Fibroblast of skin of scalp (primary cell): Measurements from ENCODE around the gene CBX4.

Source experiments
- DNase-seq: peaks from one replicate; pipeline ENCODE4 v3.0.0-alpha.2; 2013

CBX4 gene

DNA sequence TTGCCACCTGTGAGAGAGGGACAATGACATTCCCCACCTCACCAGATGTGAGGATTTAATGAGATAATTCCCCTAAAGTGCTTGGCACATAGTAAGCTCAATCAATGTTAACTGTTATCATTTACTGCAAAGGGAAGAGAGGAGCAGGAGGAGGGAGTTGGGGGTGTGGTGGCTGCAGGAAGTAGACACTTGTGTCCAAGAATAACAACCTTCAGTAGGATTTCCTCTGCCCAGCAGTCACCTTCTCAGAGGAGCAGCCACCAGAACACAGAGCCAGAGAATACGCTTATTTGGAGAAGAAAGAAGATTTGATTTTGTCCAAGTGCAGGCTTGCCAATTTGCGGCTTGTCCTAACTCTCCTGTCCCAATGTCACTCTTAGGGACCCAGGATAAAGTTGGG, 10.2 kb downstream of the CBX4 start:
- no peak for DNase-seq

DNA sequence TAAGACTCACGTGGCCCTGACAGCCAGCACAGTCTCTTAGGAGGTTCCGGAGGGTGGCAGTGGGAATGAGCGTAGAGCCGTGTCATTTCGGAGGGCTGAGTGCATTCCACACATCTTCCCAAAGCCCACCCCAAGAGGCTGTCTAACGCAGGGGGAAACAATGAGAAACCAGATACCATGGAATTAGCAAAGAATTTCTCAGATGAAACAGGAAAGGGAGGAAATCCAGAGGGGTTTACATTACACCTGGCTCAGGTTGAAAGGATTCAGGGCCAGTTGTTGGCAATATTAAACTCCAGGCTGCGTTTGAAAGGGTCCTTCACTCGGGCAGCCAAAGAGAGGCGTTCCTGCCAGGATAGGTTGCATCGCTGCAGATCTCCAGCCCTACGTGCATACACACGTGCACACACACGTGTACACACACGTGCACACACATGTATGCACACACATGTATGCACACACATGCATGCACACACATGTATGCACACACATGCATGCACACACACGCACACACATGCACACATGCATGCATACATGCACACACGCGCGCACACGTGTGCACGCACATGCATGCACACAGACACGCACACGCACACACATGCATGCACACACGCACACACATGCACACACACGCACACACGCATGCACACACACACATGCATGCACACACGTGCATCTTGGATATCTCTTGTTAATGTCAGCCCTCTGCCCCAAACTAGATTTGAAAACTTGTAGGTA, 12.2 kb downstream of the CBX4 start:
- no peak for DNase-seq

DNA sequence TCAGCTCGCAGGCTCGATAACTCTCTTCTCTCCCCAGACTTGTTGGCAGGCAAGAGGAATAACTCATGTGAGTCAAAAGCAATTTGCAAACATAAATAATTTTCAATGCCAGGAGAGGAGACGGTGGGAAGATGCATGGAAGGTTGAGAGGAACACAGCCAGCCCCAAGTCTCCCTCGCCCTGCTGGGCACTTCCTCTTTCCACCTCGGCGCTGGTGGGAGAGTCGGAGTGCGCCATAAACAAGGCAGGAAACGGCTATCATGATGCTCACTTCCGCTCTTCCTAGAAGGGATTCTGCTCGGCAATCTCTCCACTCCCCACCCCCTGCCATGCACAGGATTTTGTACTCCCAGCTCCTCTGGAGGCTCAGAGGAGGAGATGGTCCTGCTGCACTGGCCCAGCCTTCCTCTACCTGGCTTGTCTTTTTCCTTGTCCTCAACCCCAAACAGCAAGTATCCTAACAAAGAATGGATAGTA, 13.0 kb downstream of the CBX4 start:
- no peak for DNase-seq

DNA sequence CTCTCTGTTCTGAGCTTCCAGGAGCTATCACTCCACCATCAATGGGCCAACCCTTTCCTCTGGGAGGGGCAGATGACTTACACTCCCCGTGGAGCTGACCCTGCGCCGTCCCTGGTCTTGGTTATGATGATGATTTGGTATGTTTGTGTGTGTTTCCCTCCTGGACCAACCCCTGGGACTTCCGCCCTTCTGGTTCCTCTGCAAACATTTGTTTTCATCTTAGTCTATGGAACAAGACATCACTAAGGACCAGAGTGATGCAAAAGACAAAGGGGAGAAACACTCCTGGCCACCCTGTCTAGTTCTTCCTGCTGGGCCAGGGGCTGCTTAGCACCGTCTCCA, 13.7 kb downstream of the CBX4 start:
- DNase-seq: no peak

DNA sequence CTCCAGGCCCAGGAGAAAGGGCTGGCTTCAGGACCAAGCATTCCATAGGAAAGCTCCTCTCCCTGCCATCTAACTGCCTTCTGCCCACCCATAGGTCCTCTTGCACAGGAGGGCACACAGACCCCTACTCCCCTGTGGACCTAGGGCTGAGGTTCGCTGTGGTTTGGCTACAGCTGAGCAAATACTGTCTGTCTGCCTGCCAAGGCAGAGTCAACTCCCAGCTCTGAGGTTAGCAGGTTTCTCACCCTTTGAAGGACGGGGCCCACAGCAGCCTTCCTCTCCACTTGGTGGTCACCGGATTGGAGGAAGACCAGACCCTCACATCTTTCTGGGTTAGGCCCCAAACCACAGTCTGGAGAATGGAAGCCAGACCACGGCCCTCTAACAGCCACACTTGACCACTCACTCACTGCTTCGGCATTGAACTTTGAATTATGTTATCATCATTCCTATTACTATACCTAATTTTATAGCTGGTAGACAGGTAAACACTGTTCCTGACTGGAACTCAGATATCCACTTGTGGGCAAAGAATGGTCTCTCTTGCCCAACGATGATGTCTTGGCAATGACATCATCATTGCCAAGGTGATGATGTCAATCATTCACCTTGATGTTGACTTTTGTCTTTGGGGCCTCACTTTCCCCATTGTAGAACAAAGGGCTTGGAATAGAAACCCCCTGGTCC, 14.2 kb downstream of the CBX4 start:
- no peak for DNase-seq

DNA sequence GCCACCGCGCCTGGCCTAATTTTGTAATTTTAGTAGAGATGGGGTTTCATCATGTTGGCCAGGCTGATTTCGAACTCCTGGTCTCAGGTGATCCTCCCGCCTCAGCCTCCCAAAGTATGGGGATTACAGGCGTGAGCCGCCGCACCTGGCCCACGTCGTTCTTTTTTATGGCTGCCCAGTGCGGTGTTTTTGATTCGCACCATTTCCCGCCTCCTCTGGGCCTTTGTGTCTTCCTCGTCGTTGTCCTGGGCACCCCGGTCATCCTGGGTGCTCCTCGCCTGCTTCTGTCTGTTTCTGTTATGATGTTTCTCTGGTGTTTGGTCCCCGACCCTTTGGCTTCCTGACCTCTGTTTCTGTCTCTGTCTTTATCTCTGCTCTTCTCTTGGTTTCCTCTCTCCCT, 15.0 kb downstream of the CBX4 start:
- DNase-seq: no peak

DNA sequence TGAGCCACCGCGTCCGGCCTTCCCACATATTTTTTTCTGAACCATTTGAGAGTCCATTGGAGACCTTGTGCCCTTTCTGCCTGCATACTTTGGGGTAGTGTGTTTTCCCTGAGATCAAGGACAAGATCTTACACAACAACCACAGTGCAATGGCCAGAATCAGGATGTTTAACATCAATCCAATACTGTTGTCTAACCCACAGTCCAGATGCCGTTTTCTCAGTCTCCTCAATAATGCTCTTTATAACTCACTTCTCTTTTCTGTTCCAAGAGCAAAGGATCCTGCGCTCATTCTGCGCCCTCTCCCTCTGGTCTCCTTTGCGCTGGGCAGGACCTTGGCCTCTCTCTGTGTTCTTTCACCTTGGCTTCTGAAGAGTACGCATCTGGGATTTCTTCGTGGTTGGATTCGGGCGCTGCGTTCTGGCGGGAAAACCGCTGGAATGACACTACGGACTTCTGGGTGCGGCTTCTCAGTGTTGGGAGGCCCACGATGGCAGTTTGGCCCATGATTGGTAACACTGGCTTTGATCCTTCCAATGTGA, 16.6 kb downstream of the CBX4 start:
- DNase-seq: no peak

DNA sequence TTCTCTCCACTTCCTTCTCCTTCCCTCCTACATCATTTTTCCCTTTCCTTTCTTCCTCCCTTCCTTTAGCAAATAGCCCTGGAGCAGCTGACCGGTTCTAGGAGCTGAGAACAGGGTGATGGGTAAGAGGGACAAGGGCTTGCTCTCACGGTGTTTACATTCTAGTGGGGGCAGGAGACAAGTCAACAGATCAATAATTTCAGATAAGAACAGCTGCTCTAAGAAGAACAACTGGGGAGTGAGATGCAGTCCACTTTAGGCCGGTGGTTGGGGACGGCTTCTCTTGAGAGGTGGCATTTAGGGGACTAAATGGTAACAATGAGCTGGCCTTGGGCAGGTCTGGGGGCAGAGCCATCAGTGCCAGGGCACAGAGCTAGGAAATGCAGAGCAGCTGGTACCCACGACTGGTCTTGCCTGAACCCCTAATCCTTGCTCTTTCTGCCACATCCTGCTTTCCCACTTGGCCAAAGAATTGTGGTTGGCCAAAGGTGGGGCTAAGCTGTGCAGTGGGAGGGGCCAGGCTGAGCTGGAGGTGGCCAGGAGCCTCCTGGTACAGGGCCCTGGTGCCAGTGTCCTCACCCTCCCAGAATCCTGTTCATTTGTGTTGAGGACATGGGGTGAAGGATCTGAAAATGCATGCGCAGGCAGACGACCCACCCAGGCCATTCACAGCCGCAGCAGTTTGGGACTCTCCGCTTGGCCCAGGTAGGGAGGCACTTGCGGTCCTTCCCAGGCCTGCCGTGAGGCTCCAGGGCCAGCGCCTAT, 17.7 kb downstream of the CBX4 start:
- no peak for DNase-seq

DNA sequence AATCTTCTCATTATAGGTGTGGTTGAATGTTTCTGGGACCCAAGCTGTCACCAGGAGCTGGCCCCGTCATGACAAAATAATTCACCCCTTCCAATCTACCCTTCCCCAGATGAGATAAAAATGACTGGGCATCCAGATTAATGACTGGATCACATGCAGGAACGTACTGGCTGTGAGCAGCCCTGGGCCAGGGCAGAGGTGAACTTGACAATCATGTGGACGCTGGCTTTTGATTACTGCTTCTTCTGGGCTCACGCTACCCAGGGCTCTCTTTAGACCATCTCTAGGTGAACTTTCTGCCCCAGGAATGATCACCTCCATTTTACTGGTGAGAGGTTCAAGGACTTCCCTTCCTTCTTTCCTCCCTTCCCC, 18.3 kb downstream of the CBX4 start:
- DNase-seq: no peak

DNA sequence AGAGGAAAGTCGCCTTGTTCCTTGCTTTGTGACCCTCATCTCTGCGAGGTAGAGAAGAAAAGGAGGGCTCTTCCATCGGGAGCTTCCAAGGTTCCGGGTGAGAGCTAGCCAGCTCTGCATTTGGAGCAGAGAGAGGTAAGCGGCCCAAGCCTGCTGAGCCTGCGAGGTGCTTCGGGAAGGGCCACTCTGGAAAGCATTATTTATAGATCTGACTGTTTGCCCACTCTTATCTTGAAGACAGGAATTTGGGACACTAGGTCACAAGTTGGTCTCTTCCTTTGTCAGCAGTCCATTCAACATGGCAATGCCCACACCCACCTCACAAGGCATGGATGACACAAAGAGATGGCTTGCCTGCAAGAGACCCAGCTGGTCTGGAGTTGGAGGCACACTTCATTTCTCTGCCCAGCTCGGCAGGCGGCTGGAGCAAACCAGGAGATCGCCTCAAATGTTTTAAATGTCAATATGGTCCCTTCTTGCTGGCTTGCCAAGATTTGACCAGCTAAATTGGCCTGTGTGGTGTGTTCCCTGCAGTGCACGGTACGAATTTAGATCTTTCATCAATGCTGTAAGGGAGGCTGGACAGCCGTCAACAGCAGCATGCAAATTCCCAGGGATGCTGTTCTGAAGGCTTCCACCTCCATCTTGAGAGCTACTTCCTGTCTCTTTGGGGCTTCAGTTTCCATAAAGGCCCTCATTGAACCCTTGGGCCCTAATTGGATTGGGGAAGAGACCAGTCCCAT, 19.5 kb downstream of the CBX4 start:
- no peak for DNase-seq

DNA sequence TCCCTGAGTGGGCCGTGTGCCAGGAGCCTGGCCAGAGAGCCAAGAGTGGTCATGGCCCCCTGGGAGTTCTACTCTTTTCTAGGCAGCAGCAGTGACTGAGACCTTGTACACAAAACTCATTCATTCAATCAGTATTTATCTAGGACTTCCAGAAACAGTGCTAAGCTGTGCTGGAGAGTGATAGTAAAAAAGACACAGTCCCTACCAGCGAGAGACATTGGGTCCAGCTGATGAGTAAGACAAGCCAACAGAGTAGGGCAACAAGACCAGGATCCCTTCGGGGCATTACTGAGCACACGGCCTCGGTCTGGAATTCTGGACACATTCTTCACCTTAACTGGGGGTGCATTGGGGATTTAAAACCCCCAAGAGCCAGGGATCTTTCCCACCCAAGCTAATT, 20.2 kb downstream of the CBX4 start:
- DNase-seq: no peak

DNA sequence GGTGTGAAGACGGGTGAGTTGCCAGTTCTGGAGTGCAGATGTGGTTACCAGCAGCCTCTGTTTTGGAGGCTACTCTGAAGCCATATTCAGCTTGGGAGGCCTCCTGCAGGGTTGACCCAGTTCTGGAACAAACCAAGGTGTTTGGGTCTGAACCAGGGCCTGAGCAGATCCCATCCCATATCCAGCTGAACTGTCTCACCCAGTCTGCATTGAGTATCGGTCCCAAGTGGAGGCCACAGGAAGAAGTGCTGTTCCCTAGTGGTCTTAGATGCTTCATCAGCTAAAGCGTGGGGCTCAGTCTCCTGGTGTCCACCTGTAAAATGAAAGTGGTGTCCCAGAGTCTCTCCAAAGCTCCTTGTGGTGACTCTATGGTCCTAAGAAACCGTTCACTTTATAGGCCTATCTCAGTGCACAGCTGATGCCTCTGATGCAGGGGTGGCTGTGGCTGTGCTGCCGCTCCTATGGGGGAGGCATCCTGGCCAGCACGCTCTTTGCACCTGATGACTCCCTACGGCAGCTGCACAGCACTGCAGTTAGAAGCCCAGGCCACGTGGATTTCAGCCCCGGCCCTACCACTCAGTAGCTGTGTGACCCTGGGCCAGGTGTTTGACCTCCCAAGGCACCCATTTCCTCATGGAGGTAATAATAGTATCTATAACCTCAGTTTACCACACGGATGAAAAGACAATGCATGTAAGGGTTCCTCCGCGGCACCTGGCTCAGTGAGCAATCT, 21.0 kb downstream of the CBX4 start:
- no peak for DNase-seq

DNA sequence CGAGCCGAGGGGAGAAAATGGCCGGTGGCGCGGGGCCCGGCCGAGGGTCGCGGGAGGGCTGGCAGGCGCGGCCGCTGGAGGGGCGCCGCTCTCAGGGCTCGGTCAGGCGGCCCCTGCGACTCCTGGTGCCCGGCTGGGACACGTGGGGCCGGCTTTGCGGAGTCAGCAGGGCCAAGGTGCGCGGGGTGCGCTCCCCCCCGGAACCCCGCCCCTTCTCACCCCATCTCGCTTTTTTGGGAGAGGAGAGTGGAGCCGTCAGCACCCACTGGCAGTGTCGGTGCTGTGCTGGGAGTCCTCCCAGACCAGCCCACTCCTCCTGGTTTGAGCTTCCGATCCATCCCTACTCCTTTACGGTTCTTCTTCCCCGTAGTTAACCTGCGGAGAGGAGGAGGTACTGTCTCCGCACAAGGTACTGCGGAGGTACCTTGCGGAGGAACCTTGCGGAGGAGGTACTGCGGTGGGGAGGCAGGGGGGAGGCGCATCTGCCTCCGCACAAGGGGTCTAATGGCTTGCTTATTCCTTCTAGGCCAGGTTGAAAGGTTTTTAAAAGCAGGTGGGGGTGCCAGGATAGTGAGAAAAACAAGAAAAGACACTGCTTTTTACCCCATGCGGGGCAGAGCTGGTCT, 23.3 kb downstream of the CBX4 start:
- DNase-seq: no peak

DNA sequence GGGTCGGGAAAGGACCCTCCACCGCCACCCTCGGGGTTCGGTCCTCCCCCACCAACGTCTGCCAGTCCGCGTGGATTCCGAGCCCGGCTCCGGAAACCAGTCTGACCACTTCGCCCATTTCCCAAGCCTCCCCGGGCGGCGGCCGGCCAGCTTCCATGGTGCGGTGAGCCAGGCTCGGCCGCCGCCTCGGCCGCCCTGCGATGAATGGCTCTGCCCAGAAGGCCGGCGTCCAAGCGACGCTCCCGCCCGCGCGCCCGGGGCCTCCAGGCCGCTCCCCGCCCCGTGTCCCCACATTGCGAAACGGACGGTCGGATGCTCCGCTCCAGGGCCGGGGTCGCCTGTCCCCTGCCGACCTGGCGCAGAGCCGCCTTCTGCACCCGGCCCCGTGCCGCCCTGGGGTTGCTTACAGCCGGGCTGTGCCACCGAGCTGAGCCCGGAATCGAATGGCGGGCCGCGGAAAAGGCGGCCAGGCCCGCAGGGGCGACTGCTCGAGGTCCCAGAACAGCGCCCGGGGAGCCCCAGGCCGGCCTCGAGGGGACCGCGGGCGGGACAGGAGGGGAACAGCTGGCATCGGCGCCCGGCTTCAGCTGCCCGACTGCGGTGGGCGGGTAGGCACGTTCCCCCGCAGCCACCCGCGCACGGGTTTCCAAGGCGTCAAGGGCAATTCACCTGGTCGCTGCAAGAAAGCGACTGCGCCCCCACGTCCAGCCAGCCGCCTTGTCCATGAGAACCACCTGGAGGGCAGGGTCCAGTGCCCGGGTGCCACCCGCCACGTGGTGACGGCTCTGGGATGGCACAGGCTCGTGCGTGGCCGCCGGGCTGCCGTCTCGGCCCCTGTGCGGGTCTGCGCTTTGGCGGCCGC, 24.0 kb downstream of the CBX4 start:
- no peak for DNase-seq

DNA sequence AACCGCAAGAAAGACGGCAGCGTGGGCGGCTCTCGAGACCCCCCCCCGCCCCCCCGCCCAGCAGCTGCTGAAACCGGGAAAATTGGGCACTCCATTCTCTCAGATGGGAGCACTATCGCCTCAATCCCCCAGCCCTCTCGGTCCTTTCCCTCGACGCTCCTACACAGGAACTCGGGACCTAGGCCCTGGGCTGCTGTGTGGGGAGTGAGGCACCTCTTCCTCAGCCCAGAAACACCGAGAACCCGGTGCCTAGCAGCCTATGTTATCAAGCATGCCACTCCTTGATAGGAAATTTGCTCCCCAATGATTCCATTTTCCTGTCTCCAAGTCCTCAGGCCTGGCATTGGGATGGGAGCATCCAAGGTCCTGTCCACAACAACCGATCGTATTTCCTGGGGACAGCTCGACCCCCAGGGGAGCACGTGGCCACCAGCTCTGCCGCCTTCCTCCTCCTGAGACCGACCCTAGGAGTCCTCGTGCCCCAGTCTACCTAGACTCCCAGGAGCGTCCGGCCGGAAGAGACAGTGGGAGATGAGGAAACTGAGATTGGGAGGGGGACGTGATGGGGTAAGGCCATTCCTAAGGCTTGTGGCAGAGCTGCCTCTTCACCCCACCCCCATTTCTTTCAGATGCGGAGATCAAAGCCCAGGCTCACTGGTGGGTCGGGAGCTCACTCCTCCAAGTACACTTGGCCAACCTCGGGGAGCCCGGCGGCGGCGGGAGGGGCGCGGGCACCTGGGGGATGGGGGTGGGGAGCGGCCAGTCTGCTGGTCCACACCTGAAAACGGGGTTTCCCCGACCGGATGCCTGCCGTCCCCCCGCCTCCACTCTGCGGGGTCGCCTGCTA, 24.9 kb downstream of the CBX4 start:
- DNase-seq: no peak

DNA sequence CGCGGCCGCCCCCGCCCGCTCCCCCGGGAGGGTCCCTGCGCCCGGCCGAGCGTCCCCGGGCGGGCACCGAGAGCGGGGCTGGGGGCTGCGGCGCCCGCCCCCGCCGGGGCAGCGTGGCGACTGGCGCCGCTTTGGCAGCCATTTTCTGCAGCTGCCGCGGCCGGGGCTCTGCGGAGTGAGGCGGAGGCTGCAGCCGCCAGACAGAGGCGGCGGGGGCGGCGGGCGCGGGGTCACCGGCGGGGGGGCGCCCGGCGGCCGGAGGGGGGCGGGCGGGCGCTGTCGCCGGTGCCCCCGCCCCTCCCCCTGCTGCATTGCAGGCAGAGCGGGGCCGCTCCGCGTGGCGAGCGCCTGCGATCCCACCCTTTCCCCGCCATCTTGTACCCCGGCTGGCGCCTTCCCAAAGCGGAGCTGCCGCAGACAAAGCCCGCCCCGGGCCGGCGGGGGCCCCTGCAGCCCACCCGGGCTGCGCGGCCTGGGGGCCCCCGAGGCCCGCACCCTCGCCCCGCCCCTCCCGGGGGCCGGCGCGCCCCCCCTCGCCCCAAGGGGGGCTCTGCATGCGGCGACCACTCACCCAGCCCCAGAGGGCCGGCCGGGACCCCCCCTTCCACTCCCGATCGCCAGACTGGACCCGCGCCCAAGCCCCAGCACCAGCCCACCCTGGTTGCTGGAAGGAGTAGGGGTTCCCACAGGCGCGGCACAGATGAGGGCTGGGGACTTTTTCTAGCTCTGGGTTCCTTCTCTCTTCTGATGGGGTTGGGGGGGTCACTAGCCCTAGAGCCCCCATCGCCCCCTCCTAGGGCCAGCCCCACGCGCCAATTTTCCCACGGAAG, 25.7 kb downstream of the CBX4 start:
- DNase-seq: no peak

DNA sequence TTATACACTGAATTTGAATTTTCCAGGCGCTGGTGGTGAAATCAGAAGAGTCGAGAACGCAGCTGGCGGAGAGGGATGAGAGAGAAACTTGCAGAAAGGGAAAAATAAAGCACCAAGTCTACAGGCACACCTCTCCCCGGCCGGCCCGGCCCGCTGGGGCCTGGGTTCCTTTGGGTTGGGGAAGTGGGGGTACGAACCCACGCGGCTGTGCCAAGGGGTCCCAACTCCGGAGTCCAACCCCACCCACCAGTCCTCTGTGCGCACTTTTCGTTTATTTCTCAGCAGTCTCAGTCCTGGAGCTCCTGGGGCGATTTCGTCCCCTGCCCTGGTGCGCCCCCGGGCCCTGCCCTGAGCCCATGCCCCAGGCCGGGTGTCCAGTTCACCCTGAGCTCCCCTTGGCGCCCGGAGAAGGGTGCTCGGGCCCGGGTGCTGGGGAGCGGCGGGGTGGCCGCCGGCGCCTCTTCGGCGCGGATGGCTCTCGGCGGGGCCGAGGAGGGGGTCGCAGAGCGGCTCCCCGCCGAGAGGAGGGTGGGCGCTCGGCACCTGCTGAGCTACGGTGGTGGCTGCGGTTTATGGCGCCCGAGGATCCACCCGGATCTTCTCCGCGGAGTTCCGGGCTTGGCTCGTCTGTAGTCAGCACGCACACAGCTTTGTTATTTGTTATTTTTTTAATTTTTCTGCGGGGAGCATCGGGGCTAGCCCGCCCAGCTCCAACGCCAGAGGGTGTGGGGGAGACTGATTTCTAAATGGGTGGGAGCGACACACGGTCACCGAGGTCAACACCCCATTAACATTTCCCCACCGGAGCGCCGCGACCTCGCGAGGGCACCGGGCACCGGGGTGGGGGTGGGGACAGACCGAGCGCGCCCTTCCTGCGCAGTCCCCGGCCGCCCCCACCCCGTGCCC, 26.6 kb downstream of the CBX4 start:
- no peak for DNase-seq
